Stimulated activated CD8-positive, alpha-beta memory T cell treated with anti-CD3 and anti-CD28 coated beads, Interleukin-15, amount 100 ng/mL, for 4 hours (primary cell): ENCODE data around the gene TEX261.
"Not testable (repeated sequence)": the region's sequence is repeated elsewhere in the genome, so short reads cannot be mapped to it uniquely, and the experiment has no call there.

Experiments used
- DNase-seq, 2 donors: peaks; one replicate each; pipeline ENCODE4 v3.0.0-alpha.2; 2020; ENCODE audit warnings: low read depth in 2 of 2

Gene TEX261

GRCh38 chr2:71000780-71001591 is 6.3 kb upstream of the TEX261 start:
- DNase-seq: peak; percentile 42 to 51

GRCh38 chr2:70999931-71000330 is 5.3 kb upstream of the TEX261 start:
- DNase-seq: not testable (repeated sequence)

DNA sequence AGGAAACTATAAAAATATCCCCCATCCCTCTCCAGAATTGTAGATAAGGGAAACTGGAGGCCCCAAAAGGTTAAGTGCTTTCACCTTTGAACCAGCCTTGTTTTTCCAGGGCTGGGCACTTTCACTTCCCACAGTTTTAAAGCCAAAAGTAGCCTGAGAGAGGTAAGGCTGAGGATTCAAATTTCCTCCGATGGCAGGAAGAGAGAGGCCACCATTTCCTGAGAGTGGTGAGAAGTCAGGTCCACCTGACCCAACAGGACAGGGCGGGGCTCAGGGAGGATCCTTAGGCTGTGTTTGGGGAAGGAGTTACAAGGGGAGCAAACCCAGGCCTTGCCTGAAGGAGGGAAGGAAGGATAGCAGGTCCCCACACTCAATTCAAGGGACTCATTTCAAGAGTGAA is 4.7 kb upstream of the TEX261 start:
- DNase-seq: no peak

- not testable (repeated sequence) for DNase-seq
These were observed 4.2 kb upstream of the TEX261 start for GRCh38 chr2:70998885-70999284.

DNA sequence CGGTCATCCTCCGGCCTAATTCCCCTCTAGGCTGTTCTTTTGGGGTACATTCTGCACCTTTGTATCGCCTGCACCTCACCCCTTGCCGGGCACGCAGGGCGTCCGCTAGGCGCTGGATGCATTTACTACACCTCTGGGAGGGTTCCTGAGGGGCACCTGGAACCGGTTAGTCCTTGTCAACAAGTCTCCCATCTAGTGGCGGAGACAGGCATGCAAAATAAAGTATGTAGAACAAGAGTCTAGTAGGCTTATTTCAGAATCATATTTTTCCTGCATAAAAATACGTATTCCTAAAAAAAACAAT is 705 bp upstream of the TEX261 start:
- peak; percentile 9 to 38 for DNase-seq

GRCh38 chr2:70994009-70994698 is 519 bp downstream of the TEX261 start:
- peak in 1 of 2 donors; percentile 17 for DNase-seq

DNA sequence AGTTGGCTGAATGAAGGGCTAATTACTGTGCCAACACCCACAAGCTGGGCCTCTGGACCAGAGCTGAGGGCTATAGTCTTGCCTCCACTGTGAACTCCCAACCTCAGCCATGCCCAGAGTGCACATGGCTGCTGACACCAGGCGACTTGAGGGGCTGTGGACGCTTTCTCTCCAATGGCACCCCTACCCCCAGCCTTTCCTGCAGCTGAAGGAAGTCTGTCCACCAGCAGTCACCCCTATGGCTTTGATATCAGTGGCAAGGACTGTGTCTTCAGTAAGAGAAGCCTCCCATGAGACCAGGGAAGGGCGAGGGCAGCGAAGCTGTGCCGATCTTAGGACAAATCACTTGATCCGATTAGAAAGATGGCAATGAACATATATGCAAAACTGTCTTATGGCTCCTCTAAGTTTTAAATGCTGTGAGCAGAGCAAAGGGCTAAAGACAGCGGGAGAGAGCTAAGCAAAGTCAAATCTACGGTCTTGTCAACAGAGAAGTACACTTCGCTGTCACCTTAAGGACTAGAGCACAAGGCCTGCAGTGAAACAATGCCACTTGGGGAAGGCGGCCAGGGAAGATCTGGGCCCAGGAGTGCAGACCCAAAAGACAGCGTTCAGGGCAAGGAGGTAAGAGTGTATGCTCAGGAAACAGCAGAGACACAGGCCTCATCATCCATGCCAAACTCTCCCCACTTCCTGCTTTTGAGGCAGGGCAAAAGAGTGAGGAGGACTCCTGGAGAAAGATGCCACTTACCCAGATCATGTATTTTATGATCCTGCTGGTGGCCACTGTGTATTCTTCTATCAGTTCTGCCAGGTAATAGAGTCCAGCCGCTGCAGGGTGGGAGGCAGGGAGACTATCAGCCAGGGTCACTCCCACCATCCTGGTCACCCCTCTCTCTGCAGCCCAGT is 1.5 kb downstream of the TEX261 start:
- no peak for DNase-seq

DNA sequence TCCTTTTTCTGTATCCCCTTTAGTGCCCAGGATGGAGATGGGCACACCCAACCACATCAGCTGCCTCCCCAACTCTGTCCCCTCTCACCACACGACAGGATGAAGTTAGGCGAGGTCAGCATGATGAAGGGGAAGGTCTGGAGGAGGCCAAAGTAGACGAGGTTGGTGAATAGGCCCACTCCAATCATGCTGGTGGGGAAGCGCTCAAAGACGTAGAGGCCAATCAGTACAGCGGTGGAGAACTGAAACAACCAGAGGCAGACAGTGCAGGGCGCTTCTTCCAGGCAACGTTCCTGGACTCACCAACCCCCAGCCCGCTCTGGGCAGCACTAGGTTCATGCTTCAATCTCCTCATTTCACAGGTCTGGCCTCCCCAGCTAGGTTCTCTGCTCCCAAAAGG is 2.9 kb downstream of the TEX261 start:
- DNase-seq: no peak

DNA sequence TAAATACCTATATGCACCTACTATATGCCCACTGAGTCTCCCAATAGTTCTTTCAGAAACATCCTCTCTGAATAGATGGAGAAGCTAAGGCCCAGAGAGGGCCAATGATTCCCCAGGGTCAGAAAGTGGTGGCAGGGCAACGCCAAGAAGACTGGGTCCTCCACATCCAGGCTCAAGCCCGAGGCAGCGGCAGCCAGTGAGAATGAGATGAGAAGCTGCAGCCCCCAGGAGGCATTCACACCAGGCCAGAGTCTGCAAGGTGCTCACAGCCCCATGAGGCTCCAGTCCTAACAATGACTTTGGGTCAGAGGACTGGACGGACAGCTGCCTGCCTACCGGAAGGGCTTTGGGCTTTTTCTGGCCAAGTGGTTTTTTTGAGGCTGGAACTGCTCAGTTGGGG is 3.5 kb downstream of the TEX261 start:
- DNase-seq: no peak

DNA sequence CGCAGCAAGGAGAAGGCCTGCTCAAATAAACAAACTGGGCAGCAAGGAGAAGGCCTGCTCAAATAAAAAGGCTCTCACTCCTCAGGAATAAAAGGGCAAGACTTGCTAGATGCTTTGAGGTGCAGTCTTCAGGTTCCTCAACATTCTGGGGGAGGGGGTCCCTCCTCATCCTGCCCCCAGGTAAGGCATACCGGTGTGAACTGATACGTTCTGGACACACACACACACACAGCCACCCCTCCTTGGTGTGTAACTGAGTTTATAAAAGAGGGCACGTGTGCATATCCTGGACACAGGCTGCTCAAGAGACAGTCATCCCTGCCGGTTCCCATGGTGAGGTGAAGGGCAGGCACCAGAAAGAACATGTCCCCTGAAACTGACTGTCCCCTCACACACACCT is 4.5 kb downstream of the TEX261 start:
- no peak for DNase-seq

DNA sequence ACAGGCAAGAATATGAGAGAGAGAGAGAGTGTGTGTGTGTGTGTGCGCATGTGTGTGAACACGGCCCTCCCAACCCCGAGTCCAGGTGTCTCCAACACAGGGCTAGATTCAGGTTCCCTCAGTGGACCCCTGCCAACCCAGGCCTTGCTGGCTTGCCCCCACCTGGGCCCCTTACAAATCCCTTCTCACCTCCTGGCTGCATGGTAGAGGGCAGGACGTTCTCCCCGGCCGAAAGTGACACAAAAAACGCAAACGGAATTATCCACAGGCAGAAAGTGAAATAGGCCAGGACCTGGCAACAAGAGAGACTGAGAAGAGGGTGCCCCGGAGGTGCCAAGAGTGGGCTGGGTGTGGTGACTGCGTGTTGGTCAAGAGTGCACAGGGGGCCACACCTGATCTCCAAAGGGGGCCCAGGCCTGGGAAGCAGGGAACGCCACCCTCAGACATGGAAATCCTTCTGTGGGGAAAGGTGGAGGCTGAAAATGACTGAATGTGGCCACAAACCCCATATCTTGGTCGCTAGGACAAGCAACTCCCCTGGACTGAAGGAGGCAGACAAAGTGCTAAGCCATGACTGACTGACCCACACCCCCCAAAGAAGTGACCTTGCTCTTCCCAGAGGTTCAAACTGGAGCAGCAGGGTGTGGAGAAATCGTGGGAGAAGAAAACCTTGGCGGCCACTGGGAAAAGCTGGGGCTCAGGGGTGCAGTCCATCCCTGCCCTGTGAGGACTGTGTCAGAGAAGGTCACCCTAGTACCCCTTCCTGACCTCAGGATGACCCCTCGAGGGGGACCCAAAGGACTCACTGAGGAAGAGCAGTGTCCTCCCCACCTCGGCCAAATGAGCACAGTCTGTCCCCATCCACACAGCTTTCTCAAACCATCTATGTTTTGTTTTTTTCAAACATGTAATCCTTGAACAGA is 5.7 kb downstream of the TEX261 start:
- no peak for DNase-seq

DNA sequence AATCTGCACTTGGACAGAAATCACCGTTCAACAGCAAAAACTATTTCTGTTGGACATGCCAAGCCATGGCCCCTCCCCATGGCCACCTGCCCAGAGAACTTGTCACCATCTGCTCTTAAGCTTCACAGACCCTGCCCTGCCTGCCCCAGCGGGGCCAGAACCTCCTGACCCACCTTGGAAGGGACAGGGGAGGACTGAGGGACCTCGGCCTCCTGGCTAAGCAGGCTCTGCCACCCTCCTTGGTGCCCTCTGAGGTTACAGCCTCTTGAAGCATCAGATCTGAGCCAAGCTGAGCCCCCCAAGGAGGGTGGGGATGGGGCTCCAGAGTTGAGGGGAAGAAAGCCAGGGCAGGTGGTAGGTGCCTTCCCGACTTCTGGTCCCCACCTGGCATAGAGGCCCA is 6.5 kb downstream of the TEX261 start:
- no peak for DNase-seq

DNA sequence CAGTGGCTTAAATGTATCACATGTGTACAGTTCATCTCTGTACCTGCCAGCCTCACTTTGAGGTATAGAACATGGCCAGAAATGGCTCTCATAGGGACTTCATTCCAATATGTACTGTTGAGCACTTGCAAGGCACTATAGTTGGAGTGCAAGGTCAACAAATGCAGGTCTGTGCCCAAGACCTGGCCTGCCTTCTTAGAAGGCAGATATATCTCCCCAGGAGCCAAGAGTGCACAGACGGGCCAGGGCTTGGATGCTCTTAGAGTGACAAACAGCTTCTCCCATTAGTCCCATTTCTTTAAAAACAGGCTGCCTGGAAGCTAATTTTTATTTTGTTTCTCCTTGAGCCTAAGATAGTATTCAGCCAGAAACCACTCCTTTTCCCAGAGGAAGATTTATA is 7.3 kb downstream of the TEX261 start:
- no peak for DNase-seq

DNA sequence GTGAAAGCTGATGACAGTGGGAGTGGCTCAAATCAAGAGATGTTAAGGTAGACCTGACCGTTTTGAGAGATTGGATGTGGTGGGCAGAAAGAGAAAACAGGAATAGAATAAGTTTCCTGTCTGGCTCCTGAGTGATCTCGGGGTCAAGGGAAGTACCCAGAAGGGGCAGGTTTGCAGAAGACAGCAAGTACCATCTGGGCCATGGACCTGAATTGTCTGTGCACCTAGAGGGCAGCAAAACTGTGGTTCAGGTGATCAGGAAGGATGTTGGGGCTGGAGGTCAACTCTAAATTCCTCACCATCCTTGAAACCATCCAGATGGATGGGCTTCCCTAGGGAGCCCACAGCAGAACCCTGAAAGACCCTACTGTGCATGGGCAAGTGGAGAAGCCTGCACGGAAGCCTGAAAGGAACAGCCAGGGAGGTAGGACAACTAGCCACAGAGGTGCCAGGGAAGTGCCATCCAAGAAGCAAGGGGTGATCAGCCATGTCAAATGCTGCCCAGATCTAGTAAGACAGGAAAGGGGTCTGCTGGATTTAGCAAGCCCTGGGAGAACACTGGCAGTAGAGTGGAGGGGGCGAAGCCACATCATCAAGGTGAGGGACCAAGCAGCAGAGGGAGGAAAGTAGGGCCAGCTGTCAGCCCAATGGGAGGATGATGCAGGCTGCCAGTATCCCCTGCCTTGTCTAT is 8.0 kb downstream of the TEX261 start:
- no peak for DNase-seq

GRCh38 chr2:70985956-70986355 is 8.7 kb downstream of the TEX261 start:
- no peak for DNase-seq

DNA sequence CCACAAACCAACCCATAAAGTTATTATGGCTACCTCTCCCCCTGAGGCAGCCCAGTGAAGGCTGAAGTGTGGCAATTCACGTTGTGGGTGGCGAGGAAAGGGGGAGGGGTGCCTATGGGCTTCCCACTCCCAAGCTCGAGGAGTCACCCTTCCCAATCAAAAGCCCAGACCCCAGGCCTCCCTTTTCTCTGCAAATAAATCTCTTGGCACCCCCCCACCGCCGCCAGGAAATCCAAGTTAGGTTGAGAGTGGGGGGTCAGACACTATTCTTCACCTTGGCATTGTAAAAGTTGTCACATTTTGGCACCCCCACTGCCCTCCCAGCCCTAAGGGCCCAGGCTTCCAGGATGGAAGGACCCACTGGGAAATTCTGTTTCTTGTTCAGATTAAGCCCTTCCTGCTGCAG is 9.4 kb downstream of the TEX261 start:
- DNase-seq: no peak

GRCh38 chr2:70984576-70985282 is 9.9 kb downstream of the TEX261 start:
- DNase-seq: peak; percentile 55 to 56

GRCh38 chr2:70984228-70984575 is 10.5 kb downstream of the TEX261 start:
- DNase-seq: no peak

- DNase-seq: no peak
These were observed 11.0 kb downstream of the TEX261 start for GRCh38 chr2:70983506-70984227.

DNA sequence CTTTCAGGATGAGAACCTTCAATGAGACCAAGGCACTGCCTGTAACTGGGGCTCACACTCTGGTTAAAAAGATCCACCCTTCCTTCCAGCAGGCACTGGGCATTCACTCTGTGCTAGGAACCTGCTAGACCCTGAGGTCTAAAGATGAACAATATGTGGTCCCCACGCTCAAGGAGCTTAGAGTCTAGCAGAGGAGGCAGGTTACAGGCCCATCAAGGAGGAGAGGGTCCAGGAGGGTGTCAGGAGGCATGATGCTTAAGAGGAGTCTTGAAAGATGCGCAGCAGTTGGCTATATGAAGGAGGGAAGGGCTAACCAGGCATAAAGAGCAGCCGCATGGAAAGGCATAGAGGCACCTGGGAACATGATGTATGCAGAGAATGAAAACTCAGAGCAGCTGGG is 11.7 kb downstream of the TEX261 start:
- no peak for DNase-seq
